ENCODE results near the gene PHF21B.
"Not testable (repeated sequence)": the region's sequence is repeated elsewhere in the genome, so short reads cannot be mapped to it uniquely, and the experiment has no call there.

PHF21B gene

DNA sequence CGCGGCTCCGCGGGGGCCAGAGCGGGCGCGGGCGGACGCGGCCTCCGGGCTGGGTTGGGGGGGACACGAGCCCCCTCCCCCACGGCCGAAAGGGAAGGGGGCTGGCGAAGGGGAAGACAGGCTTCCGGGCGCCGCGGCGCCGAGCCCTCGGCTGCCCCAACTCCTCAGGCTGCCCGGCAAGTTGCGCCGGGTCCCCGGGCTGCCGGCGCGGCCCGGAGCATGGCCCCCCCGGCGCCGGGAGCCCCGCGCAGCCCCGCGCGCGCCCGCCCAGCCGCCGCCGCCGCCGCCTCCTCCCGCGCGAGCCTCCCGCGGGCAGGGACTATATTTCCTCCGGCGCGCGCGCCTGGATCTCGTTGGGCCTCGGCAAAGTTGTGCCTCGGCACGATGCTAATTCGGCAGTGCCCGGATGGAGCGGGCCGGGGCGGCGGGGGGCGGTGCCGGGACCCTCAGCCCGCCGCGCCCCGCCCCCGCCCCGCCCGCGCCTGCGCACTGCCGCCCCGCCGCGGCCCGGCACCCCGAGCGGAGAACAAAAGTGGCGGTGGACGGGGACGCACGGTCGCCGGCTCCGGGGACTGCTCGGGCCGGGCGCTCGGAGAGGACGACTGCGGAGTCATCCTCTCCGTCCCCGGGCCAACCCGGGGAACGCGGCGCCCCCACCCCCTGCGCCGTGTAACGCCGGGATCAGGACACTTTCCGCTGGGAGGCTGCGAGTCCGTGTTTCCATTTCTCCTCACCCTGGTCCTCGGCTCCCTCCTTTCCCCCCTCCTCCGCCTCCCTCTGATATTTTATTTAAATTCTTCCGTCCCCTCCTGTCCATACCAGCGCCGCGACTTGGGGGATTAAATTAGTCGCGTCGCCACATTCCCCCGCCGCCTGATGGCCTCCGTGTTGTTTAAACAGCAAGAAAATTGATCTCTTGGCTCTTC is at the start of gene PHF21B:
Gene PHF21B (minus strand): TSS at position 400 of the 926 bp plus-strand sequence. CDS start 456 bp downstream, outside the sequence.
- peak; percentile 39 for DNase-seq (ENCODE audit: low read depth)

DNA sequence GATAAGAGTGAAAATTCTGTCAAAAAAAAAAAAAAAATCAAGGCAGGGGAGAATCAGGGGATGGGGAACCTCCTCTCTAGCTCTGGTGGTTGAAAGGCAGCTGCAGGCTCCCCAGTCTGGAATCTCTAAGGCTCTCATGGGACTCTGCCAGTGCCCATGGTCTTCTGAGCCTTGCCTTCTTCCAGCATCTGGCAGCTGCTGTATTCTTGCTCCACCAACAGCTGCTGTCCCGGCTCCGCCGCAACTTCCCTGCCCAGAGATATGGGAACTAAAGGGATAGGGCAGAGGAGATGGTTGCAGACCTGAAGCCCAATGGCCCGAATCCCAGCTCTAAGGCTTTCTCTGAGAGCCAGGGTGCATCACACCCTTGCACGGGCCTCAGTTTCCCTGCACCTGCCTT is 49.5 kb upstream of the PHF21B start:
- no peak for DNase-seq (ENCODE audit: low read depth)

DNA sequence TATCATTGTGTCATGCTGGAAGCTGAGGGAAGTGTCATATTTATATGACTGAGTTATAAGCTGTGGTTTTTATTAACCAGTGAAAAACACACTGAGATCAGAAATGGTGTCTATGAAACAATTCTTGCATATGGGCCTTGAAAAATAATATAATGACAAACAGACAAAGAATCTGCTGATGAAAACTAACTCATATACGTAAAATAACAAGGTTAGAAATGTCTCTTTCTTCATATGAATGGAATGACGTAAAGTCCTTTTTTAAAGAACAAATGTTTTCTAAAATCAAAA is 48.8 kb upstream of the PHF21B start:
- no peak for DNase-seq (ENCODE audit: low read depth)

DNA sequence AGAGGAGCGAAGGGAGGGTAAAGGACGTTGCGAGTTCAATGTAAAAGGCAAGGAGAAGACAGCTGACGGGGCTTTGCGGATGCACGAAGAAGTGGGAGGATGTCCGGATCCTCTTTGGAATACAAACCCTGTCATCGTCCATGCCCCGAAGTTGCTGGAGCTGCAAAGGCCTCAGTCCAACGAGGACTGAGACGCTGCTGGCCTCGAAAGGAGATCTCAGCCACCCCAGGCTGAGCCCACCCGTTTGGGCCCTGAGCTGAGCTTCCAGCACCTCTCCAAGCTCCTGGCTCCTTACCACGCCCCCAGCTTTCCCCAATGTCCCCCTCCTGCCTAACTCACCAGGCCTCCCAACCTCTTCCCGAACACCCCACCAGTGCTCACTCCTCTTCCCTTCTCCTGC is 46.1 kb upstream of the PHF21B start:
- DNase-seq (ENCODE audit: low read depth) = no peak

DNA sequence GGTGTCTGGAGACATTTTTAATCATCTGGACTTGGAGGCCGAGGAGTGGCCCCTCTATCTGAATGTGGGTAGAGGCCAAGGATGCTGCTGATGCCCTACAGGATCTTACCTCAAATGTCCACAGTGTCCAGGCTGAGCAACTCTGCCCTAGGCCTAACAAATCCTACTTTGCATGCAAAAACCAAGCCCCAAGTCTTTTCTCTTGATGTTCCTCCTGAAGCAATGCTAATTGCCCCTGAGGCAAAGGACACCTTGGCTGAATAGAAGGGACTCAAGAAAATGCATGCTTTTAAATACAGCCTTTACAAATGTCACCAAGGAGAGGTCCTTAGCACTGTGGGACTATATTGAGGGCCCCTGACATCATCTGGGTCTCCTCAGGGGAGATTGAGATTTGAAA is 43.8 kb upstream of the PHF21B start:
- no peak for DNase-seq (ENCODE audit: low read depth)

DNA sequence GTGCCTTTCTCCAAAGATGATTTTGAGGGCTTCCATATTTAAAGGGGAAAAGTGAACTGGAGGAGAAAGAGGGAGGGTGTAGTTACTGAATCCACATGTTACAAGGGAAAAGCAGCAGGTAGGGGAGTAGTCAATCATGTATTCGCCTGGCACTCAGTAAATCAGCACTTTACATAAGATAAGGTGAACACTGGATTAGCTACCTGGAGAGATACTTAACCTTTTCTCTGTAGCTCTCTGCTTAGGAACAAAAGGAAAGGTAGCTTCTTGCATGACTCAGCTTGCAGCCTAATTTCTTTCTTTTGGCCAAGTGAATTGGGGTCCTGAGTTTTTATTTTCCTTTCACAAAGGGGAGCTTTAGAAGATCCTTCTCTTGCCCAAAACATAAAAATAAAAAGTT is 43.3 kb upstream of the PHF21B start:
- DNase-seq (ENCODE audit: low read depth) = no peak

DNA sequence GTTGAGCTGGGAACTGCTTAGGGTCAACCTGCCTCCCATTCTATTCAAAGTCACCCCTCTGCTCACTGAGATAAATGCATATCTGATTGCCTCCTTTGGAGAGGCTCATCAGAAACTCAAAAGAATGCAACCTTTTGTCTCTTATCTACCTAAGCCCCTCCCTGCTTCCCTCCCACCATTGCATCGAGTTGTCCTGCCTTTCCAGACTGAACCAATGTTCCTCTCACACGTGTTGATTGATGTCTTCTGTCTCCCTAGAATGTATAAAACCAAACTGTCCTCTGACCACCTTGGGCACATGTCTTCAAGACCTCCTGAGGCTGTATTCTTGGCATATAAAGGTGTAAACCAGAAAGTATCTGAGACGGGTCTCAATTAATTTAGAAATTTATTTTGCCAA is 42.9 kb upstream of the PHF21B start:
- not testable (repeated sequence) for DNase-seq (ENCODE audit: low read depth)

DNA sequence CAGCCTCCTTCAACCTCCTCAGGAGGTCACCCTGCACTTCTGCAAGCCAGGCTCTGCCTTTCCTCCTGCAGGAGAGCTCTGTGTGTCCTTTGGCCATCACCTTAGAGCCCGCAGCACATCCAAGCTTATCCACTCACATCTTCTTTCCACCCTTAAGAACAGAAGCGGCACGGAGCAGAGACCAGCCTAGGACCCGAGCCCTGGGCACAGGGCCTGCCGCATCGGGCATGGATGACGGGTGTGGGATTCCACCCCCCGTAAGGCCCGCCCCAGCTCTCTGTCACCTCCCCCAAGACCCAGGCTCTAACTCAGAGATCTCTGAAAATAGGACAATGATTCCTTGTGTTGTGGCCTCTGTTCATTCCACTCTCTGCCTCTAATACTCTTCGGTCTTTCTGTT is 42.1 kb upstream of the PHF21B start:
- DNase-seq (ENCODE audit: low read depth) = no peak

DNA sequence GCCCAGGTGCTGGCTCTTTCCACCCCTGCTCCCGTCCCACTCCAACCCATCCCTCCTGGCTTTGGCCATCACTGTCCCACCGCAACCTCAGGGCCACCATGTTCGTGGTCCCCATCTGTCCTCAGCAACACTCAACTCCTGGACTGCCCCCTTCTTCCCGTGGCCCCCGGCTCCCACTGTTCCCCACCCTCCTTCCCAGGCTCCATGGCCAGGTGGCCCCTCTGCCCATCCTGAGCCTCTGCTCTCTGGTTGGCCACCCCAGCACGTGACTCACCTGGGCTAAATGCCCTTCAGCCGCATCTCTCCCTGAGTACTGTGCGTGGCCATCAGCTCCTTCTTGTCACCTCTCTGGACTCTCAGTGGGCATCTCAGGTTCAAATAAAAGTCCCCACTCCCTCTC is 41.6 kb upstream of the PHF21B start:
- no peak for DNase-seq (ENCODE audit: low read depth)

DNA sequence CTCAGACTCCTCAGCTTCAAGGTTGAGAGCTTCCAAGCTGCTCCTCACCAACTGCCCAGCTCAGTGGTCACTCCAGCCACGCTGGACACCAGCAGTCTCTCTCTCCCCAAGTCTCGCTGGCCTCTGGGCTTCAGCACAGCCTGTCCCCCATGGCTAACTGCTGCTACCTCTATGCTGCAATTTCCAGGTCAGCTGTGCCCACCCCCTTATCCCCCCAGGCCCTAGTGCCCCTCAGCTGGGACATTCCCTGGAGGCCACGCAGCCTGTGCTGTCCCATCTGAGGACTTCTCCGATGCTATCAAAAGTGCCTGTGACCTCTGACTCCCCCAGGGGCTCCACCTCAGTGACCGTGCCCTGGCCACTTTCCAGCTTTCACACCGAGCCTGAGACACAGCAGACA is 37.5 kb upstream of the PHF21B start:
- DNase-seq (ENCODE audit: low read depth) = no peak

DNA sequence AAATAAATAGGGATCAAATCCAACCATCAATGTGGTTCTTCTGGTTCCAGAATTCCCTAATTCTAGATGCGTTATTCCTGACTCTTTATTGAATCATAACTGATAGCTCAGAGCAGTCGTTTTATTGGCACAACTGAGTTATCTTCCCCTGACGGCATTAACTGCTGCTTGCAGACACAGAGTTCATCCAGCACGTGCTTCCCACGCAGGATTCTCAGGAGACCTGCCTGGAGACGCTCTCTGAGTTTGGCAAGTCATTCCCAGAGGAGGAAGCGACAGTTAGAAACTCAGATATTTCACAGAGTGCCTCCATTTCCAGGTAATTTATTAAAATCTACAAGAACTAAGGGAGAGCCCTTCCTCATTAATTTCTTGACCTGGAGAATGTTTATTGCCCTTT is 35.4 kb upstream of the PHF21B start:
- DNase-seq (ENCODE audit: low read depth) = no peak

DNA sequence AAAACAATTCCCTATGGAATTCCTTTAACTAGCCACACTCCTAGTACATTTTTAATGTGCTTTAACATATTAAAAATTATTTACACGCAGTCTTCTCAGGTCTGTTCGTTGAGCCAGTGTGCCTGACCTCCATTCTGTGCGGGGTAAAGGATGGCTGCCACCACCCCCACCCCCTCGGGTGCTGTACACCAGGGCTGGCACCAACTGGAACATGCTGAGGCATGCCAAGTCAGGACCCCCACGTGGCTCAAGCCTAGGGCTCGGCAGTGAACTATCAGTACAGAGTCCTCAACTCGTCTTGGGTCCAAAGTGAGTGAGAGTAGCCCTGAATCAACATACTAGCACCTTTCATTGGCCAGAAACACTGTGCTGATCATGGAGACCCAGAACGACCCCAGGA is 32.5 kb upstream of the PHF21B start:
- no peak for DNase-seq (ENCODE audit: low read depth)

DNA sequence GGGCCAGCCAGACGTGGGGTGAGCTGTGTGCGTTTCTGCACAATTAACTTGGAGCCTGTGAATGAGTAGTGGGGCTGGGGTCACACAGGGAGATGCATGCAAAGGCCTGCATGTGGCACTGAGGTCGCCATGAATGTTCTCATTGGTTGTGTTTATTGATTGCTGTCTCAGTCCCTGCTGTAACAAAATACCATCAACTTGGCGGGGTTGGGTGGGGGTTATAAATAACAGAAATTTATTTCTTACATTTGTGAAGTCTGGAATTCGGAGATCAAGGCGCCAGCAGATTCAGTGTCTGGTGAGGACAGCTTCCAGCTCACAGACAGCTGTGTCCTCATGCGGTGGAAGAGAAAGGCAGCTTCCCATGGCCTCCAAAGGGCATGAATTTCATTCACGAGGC is 29.3 kb upstream of the PHF21B start:
- DNase-seq (ENCODE audit: low read depth) = no peak

DNA sequence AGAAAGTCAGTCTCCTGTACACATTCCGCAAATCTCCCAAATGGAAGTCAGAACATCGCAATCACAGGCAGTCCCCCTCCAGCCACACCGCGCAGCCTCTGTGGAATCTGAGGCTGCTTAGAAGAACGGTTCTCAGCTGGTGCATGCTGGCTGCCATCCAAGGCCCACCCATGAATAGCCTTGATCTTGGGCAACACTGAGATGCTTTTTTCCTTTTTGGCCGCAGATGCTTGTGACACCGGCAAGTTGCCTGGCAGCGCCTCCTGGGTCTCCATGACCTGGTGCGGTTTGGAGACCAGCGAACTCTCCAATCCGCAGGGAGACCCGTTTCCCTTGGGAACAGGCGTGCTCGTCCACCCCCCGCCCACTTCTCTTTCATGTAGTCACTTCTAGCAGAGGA is 26.3 kb upstream of the PHF21B start:
- DNase-seq (ENCODE audit: low read depth) = no peak

DNA sequence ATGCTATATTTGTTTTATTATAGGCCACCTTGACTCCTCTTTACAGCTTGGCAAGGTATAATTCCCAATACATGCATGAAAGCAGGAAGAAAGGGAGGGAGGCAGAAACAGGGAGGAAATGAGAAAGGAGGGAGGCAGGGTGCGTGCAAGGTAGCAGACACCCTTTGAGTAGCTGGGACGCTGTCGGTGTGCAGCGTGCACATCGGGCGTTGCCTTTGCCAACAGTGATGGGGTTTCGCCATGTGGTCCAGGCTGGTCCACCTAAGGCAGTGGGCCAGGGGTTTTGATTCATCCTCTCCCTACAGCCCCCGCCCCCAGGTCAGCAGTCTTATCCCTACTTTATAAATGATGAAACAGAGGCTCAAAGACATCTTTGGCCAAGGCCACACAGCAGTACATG is 25.0 kb upstream of the PHF21B start:
- no peak for DNase-seq (ENCODE audit: low read depth)

DNA sequence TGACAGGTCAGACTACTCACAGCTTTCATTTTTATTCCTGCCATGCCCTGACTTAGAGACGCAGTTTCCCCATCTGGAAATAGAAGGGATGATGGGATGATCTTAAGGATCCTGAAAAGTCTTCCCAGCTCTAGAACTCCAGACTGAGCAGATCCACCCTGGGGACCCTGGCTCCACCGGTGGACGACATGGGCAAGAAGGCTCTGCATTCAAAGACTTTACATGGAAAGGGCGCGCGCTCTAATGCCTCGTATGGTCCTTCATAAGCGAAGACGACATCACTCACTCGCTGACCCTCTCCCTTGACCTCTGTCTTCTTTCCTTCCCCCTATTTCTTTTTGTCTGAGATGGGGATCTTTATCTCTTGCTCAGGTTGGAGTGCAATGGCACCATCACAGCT is 24.4 kb upstream of the PHF21B start:
- no peak for DNase-seq (ENCODE audit: low read depth)

DNA sequence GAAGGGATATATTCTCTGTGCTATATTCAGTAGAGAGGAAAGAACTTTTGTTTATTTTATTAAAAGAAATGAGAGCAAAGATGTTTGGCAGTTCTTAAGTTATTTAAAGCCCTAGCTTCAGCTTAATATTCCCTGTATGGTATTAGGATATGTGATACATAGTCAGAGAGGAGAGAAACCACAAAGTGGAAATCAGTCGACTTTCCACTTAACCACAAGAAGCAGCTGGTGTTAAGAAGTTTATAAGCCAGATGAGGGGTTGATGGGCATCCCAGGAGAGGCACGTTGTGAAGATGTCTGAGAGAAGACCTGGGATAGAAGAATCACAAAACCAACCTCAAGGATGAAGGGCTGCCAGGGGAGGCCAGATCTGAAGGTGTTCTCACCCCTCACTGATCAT is 23.3 kb upstream of the PHF21B start:
- no peak for DNase-seq (ENCODE audit: low read depth)

DNA sequence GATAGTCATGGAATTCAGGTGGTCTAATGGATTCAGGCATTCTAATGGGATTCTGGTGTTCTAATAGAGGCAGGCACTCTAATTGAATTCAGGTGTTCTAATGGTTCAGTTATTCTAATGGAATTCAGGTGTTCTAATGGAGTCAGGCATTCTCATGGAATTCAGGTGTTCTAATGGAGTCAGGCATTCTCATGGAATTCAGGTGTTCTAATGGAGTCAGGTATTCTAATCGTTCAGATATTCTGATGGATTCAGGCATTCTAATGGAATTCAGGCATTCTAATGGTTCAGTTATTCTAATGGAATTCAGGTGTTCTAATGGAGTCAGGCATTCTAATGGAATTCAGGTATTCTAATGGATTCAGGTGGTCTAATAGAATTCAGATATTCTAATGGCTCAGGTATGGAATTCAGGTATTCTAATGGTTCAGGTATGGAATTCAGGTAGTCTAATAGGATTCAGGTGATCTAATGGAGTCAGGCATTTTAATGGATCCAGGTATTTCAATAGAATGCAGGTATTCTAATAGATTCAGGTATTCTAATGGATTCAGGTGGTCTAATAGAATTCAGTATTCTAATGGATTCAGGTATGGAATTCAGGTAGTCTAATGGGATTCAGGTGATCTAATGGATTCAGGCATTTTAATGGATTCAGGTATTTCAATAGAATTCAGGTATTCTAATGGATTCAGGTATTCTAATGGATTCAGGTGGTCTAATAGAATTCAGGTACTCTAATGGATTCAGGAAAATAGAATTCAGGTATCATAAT is 22.0 kb upstream of the PHF21B start:
- DNase-seq (ENCODE audit: low read depth) = no peak

DNA sequence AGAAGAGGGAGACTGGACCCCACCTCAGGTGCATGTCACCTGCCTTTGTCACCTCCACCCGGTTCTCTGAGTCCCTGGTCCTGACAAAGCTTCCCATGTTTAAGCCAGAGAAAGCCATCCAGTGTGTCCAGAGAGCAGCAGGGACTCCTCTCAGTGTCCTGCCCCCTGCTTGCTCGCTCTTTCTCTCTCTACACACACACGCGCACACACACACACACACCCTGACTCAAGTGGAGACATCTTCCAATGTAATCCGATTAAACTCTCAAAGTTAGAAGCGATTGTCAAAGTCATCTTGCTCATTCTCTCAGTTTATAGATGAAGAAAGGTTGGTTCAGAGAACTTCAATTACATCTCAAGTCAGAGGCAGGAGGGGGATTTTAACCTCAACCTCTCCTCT is 19.7 kb upstream of the PHF21B start:
- DNase-seq (ENCODE audit: low read depth) = no peak

DNA sequence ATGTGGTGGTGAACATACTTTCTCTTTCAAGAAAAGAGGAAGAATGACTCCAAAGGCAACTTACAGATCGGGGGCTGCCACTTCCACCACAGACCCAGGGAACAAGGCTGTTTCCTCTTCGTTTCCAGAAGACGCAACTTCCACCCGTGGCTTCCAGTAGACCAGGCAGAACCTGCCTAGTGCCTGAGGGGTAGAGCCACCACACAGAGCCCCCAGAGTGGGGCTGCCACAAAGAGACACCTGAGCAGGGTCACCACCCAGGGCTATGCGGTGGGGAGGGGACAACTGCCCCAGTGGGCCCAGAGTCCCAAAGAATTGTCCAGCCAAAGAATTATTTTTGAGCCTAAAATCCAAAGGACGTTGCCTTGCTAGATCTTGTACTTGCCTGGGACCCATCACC is 16.7 kb upstream of the PHF21B start:
- no peak for DNase-seq (ENCODE audit: low read depth)

DNA sequence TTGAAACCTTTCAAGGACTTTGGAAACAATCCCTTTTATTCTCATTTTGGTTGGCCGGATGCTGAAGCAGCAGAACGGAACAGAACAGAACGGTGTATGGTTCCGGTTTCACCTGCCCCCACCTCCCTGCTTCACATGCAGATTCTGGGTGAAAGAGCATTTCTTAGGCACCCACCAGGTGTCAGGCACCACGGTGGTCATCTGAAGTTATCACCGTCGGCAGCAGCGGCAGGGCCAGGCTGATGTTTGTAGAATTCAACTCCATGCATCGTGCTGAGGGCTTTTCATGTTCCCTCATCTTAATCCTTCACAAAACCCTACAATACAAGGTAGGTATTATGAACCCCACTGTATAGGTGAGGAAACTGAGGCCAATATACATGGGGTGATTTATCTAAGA is 13.6 kb upstream of the PHF21B start:
- no peak for DNase-seq (ENCODE audit: low read depth)

DNA sequence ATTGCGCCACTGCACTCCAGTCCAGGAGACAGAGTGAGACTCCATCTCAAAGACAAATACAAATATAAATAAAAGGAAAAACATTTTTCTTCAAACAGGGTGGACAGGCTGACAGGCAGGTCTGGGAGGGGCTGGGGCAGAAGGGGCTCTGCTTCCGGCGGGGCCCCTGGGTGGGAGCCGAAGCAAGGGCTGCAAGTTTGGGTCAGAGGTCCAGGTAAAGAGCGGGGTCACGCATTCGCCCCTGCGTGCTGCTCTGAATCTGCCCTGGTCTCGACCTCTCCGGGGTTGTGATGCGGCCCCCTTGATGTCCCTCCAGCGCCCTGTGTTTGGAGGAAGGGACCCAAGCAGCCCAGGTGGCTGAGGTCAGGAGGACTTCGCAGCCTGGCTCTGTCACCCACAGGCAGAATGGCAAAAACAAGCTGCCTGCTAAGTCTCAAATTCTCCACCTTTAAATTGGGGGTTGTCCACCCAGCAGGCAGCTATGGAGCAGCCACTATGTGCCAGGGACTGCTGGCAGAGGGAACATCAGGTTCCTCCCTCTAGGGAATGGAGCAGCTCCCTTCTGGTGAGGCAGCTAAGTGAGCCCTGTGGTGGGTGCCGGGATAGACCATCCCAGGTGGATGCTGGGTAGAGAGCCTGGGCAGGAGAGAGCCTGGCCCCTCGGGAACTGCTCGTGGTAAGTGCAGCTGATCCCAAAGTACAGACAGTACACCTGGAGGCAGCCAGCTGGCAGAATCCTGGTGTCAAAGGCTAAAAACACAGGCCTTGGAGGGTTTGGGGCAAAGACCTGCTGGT is 10.3 kb upstream of the PHF21B start:
- DNase-seq (ENCODE audit: low read depth) = no peak

DNA sequence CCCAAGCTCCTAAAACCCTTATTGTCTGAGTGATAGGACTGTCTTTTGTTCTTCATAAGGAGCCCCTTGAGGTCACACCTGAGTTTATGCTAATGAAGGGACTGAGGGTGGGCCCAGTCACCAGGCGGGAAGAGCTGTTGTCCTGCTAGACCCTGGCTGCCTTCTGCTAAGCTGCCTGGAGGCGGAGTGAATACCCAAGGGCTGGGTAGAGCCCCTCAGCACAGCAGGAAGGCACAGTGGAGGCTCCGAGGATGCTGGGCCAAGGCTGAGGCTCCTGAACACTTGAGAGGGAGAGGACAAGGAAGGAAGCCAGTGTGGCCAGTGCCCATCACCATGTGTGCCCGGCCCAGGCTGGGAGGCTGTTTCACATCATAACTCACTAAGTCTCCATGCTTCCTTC is 4.8 kb upstream of the PHF21B start:
- DNase-seq (ENCODE audit: low read depth) = no peak
